GM18526 (cell line): ENCODE results near the gene CDKN1B.
A peak's percentile ranks its signal among the peaks of the same experiment; 100 is the strongest.

Experiments used
- POLR2A ChIP-seq: IDR thresholded peaks from 3 replicates; pipeline ENCODE4 v1.6.1; 2011; ENCODE audit not compliant: insufficient read length; ENCODE audit errors: extremely low read depth

The CDKN1B gene

GRCh38 chr12:12716793-12717585 lies at the start of gene CDKN1B:
Gene CDKN1B (plus strand): TSS chr12:12717368. CDS start chr12:12717840, 472 bp downstream.
- TF ChIP-seq POLR2A: peak; percentile 51

- TF ChIP-seq POLR2A: no peak
Observed at GRCh38 chr12:12668005-12668404, 49.2 kb upstream of the CDKN1B start.

- TF ChIP-seq POLR2A: no peak
Observed at GRCh38 chr12:12669020-12669419, 48.1 kb upstream of the CDKN1B start.

GRCh38 chr12:12671850-12672660 lies 45.1 kb upstream of the CDKN1B start:
- TF ChIP-seq POLR2A: no peak

- TF ChIP-seq POLR2A: no peak
Observed at GRCh38 chr12:12673296-12673695, 43.9 kb upstream of the CDKN1B start.

GRCh38 chr12:12676605-12677004 lies 40.6 kb upstream of the CDKN1B start:
- TF ChIP-seq POLR2A: no peak

GRCh38 chr12:12681061-12681765 lies 36.0 kb upstream of the CDKN1B start:
- TF ChIP-seq POLR2A: no peak

- TF ChIP-seq POLR2A: no peak
Observed at GRCh38 chr12:12682284-12682683, 34.9 kb upstream of the CDKN1B start.

- no peak for TF ChIP-seq POLR2A
Observed at GRCh38 chr12:12683136-12683697, 34.0 kb upstream of the CDKN1B start.

- TF ChIP-seq POLR2A: no peak
Observed at GRCh38 chr12:12683725-12684124, 33.4 kb upstream of the CDKN1B start.

GRCh38 chr12:12684375-12685106 lies 32.6 kb upstream of the CDKN1B start:
- TF ChIP-seq POLR2A: no peak

GRCh38 chr12:12685305-12685704 lies 31.9 kb upstream of the CDKN1B start:
- no peak for TF ChIP-seq POLR2A

- TF ChIP-seq POLR2A: no peak
Observed at GRCh38 chr12:12686472-12686871, 30.7 kb upstream of the CDKN1B start.

GRCh38 chr12:12686925-12687324 lies 30.2 kb upstream of the CDKN1B start:
- no peak for TF ChIP-seq POLR2A
